ENCODE data around the gene ADD2.

The ADD2 gene

DNA sequence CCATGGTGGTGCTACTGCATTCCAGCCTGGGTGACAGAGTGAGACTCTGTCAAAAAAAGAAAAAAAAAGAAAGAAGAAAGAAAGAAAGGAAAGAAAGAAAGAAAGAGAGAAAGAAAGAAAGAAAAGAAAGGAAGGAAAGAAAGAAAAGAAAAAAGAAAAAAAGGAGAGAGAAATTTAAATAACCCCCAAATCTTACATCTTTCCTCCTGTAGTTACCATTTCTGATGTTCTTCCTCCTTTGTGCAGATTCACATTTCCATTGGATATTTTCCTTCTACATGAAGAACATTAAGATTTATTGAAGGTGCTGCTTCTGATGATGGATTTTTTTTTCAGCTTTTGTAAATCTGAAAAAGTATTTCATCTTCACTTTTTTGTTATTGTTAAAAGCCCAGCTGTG, 117.0 kb downstream of the ADD2 start:
- no peak overlapping the region for H3K4me3 ChIP-seq (ENCODE audit: low read depth, low read length)
- no peak overlapping the region for H3K27ac ChIP-seq
- no peaks in the 10 kb centered on the region for H3K27me3 ChIP-seq (replicated peaks)
- TF ChIP-seq, protein P1, sequence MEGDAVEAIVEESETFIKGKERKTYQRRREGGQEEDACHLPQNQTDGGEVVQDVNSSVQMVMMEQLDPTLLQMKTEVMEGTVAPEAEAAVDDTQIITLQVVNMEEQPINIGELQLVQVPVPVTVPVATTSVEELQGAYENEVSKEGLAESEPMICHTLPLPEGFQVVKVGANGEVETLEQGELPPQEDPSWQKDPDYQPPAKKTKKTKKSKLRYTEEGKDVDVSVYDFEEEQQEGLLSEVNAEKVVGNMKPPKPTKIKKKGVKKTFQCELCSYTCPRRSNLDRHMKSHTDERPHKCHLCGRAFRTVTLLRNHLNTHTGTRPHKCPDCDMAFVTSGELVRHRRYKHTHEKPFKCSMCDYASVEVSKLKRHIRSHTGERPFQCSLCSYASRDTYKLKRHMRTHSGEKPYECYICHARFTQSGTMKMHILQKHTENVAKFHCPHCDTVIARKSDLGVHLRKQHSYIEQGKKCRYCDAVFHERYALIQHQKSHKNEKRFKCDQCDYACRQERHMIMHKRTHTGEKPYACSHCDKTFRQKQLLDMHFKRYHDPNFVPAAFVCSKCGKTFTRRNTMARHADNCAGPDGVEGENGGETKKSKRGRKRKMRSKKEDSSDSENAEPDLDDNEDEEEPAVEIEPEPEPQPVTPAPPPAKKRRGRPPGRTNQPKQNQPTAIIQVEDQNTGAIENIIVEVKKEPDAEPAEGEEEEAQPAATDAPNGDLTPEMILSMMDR (IDR thresholded peaks at IDR 0.05; ENCODE audit: low read depth, low read length, missing control alignments) = no peak
- no peak for DNase-seq
- H3K36me3 ChIP-seq (replicated peaks) = no peaks in the 10 kb centered on the region
- in situ Hi-C loops (cut with HindIII; ENCODE audit: low pct_ligation_motif_present, low sequenced_read_pairs) = no loop called here

DNA sequence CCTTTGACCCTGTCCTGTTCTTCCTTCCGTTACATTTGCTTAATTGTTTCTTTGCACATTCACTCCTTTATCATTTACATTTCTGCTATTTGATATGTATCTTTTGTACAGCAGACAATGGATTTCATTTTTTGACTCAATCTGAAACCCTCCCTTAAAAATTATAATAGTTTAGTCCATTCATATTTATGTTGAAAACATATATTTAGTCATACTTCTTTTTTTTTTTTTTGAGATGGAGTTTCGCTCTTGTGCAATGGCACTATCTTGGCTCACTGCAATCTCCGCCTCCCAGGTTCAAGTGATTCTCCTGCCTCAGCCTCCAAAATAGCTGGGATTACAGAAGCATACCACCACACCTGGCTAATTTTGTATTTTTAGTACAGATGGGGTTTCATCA, 119.0 kb downstream of the ADD2 start:
- H3K27me3 ChIP-seq (replicated peaks) = no peaks in the 10 kb centered on the region
- DNase-seq = no peak
- in situ Hi-C loops (cut with HindIII; ENCODE audit: low pct_ligation_motif_present, low sequenced_read_pairs) = no loop called here
- H3K36me3 ChIP-seq (replicated peaks) = no peaks in the 10 kb centered on the region
- TF ChIP-seq, protein P1 (IDR thresholded peaks at IDR 0.05; ENCODE audit: low read depth, low read length, missing control alignments) = no peak
- no peak overlapping the region for H3K27ac ChIP-seq
- no peak overlapping the region for H3K4me3 ChIP-seq (ENCODE audit: low read depth, low read length)

DNA sequence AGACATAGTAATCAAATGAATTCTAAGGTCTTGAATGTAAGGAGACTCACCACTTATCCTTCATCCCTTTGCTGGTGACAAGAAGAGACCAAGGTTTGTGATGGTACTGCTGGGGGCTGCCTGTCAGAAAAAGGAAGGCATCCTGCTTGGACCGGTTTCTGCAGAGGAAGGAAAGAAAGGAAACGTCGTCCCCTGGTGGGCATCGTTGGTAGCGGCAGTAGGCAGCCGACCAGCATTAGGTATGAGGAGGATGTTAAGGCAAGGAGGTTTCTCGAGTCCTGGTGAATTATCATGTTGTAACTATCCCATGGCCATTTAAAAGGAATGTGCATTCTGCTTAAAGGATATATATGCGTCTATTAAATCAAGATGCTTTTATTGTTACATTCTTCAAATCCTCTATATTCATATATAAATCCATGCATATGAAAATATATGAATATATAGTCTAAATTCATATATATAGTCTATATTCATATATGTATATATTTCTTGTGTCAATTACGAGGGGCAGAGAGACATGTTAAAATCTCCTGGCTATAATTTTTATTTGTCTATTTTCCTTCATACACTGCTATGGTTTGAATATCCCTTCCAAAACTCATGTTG, 120.0 kb downstream of the ADD2 start:
- Histone ChIP-seq H3K27me3 (replicated peaks) (no peaks in the 10 kb centered on the region), H3K36me3 (replicated peaks) (no peaks in the 10 kb centered on the region), H3K4me3 (ENCODE audit: low read depth, low read length) (no peak overlapping the region), H3K27ac (no peak overlapping the region)
- peak; percentile 71 for DNase-seq
- TF ChIP-seq, protein P1 (IDR thresholded peaks at IDR 0.05; ENCODE audit: low read depth, low read length, missing control alignments) = peak; percentile 100
- in situ Hi-C loops (cut with HindIII; ENCODE audit: low pct_ligation_motif_present, low sequenced_read_pairs) = no loop called here

DNA sequence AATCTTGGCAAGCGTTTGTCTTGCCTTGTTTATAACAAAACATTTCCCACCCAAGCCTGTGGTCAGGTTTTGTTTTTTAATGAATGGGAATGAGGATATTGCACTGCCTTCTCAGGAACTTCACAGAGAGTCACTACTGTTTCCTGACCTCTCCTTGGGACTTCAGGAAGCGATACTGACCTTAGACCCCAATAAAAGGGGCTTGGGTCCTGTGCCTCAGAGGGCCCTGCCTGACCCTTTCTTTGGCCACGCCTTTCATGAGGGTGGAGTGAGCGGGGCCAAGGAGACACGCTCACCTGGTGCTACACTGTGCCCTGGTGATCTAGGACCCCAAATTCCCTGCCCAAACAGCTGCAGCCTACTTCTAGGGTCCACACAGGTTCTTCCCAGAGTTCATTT, 121.6 kb downstream of the ADD2 start:
- Histone ChIP-seq H3K27me3 (replicated peaks) (no peaks in the 10 kb centered on the region), H3K36me3 (replicated peaks) (no peaks in the 10 kb centered on the region), H3K4me3 (ENCODE audit: low read depth, low read length) (no peak overlapping the region), H3K27ac (no peak overlapping the region)
- TF ChIP-seq, protein P1 (IDR thresholded peaks at IDR 0.05; ENCODE audit: low read depth, low read length, missing control alignments) = no peak
- in situ Hi-C loops (cut with HindIII; ENCODE audit: low pct_ligation_motif_present, low sequenced_read_pairs) = no loop called here
- no peak for DNase-seq

DNA sequence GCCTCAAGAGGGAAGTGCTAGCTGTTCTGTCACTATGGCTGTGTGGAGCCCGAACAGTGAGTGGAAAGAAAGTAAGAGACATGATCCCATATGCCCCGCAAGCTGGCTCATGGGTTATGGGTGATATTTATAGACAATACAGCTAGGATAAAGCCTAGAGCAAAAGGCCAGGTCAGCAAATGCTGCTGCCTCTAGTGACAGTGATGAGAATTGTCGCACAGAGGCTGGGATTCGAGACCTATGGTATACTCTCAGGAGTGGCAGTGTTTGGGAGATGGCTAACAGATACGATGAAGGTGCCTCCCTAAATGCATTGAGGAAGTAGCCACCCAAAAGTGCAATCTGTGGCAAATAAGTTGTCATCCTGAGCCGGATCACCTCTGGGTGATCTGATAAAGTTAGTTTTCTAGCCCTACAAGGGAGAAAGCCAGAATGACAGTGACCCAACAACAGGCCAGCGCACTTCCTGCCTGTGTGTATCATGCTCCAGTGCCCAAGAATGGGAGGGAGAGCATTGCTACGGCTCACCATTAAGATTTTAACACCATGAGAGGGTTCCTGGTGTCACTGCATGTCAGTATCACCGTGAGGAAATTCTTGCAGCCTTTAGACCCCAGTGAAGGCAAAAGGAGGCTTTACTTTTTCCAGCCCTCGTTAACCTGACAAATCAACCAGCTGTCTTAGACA, 122.1 kb downstream of the ADD2 start:
- DNase-seq = peak; percentile 5
- H3K36me3 ChIP-seq (replicated peaks) = no peaks in the 10 kb centered on the region
- H3K4me3 ChIP-seq (ENCODE audit: low read depth, low read length) = no peak overlapping the region
- H3K27me3 ChIP-seq (replicated peaks) = no peaks in the 10 kb centered on the region
- H3K27ac ChIP-seq = no peak overlapping the region
- TF ChIP-seq, protein P1 (IDR thresholded peaks at IDR 0.05; ENCODE audit: low read depth, low read length, missing control alignments) = peak; percentile 41
- in situ Hi-C loops (cut with HindIII; ENCODE audit: low pct_ligation_motif_present, low sequenced_read_pairs) = no loop called here

Data from brain microvascular endothelial cell (primary cell).